WTC11 (cell line): ENCODE data around the gene C5orf58. TPM values are rescaled to one million over a fixed set of nuclear protein-coding genes. Genes with fewer than 3 reads are reported as not detected.

Experiments used
- ATAC-seq: fragments of 200-7000 bp; cut with Tn5 transposase; 2 replicates; pipeline ENCODE4 v1.10.0; 2021; ENCODE audit warnings: mild to moderate bottlenecking, moderate library complexity
- CTCF ChIA-PET: fragments of 300-600 bp; sonication (Branson Sonifier 250); formaldehyde crosslinking; loops from one replicate; lab custom pipeline; 2021; ENCODE audit warnings: antibody characterized with exemption; lab: Charles Lee
- POLR2A ChIA-PET: fragments of 350-600 bp; sonication (Branson Sonifier 250); formaldehyde crosslinking; loops from one replicate; lab custom pipeline; 2021; ENCODE audit warnings: antibody characterized with exemption; lab: Charles Lee
- DNase-seq: peaks from one replicate; pipeline ENCODE4 v3.0.0; 2021; ENCODE audit warnings: low spot score
- H3K27ac Mint-ChIP-seq: 2 replicates; pipeline ENCODE4 v1.8.0; 2021; ENCODE audit warnings: mixed read lengths
- H3K27me3 Mint-ChIP-seq: 2 replicates; pipeline ENCODE4 v1.8.0; 2021; ENCODE audit warnings: low read depth, mild to moderate bottlenecking, moderate library complexity, mixed read lengths
- H3K36me3 Mint-ChIP-seq: 2 replicates; pipeline ENCODE4 v1.8.0; 2021; ENCODE audit warnings: mixed read lengths
- H3K4me1 Mint-ChIP-seq: 2 replicates; pipeline ENCODE4 v1.8.0; 2022; ENCODE audit warnings: mixed read lengths
- H3K4me3 Mint-ChIP-seq: 2 replicates; pipeline ENCODE4 v1.8.0; 2021; ENCODE audit warnings: mild to moderate bottlenecking, moderate library complexity, mixed read lengths
- H3K9me3 Mint-ChIP-seq: 2 replicates; pipeline ENCODE4 v1.8.0; 2021; ENCODE audit warnings: mixed read lengths
- CTCF ChIP-seq: fragments of 200-600 bp; IDR thresholded peaks from 2 replicates; pipeline ENCODE4 v1.8.0; 2022; ENCODE audit warnings: antibody characterized with exemption
- E2F1 ChIP-seq: sonication (generic); formaldehyde crosslinking; IDR thresholded peaks from 2 replicates; pipeline ENCODE4 v1.8.0; 2022; ENCODE audit warnings: mild to moderate bottlenecking, missing genetic modification reagents
- KAT7 ChIP-seq: sonication (generic); formaldehyde crosslinking; IDR thresholded peaks from 2 replicates; pipeline ENCODE4 v1.8.1; 2023; ENCODE audit warnings: missing genetic modification reagents, mild to moderate bottlenecking, borderline replicate concordance
- MYBL2 ChIP-seq: sonication (generic); formaldehyde crosslinking; IDR thresholded peaks from 2 replicates; pipeline ENCODE4 v1.8.1; 2023; ENCODE audit warnings: mild to moderate bottlenecking, moderate library complexity, missing genetic modification reagents
- NR1H2 ChIP-seq: sonication (generic); formaldehyde crosslinking; IDR thresholded peaks from 2 replicates; pipeline ENCODE4 v1.9.0; 2021; ENCODE audit warnings: mild to moderate bottlenecking, moderate library complexity, missing genetic modification reagents
- NR2C2 ChIP-seq: sonication (generic); formaldehyde crosslinking; IDR thresholded peaks from 2 replicates; pipeline ENCODE4 v1.8.0; 2022; ENCODE audit warnings: mild to moderate bottlenecking, missing genetic modification reagents
- NR3C1 ChIP-seq: sonication (generic); formaldehyde crosslinking; conservative IDR thresholded peaks from 2 replicates; pipeline ENCODE4 v1.8.1; 2023; ENCODE audit warnings: low read depth, mild to moderate bottlenecking, missing genetic modification reagents
- USF1 ChIP-seq: sonication (generic); formaldehyde crosslinking; IDR thresholded peaks from 2 replicates; pipeline ENCODE4 v1.8.0; 2022; ENCODE audit warnings: mild to moderate bottlenecking, missing genetic modification reagents
- ZNF219 ChIP-seq: sonication (generic); formaldehyde crosslinking; IDR thresholded peaks from 2 replicates; pipeline ENCODE4 v1.8.0; 2023; ENCODE audit warnings: missing genetic modification reagents, mild to moderate bottlenecking, borderline replicate concordance
- ZNF232 ChIP-seq: sonication (generic); formaldehyde crosslinking; IDR thresholded peaks from 2 replicates; pipeline ENCODE4 v1.8.0; 2022; ENCODE audit warnings: mild to moderate bottlenecking, missing genetic modification reagents
- ZNF396 ChIP-seq: fragments of 250-450 bp; sonication (Bioruptor Pico); IDR thresholded peaks from 2 replicates; pipeline ENCODE4 v1.8.0; 2021; ENCODE audit warnings: mild to moderate bottlenecking, moderate library complexity, borderline replicate concordance
- total RNA-seq: library from RNA; stranded (reverse); gene quantifications from 3 replicates; pipeline ENCODE4 v1.2.3, GENCODE V29; 2021
- TF ChIP-seq, protein P1 (sequence below): sonication (generic); formaldehyde crosslinking; IDR thresholded peaks from 2 replicates; pipeline ENCODE4 v1.8.1; 2022; ENCODE audit warnings: missing genetic modification reagents, borderline replicate concordance
- TF ChIP-seq, protein P2 (sequence below): sonication (generic); formaldehyde crosslinking; conservative IDR thresholded peaks from 2 replicates; pipeline ENCODE4 v1.8.1; 2022; ENCODE audit warnings: mild to moderate bottlenecking, missing genetic modification reagents
- TF ChIP-seq, protein P3 (sequence below): fragments of 250-450 bp; sonication (Bioruptor Pico); IDR thresholded peaks from 2 replicates; pipeline ENCODE4 v1.9.0; 2021; ENCODE audit warnings: mild to moderate bottlenecking

Gene C5orf58
- total RNA-seq, 1 experiment from 2014 or later: 2.0 TPM

DNA sequence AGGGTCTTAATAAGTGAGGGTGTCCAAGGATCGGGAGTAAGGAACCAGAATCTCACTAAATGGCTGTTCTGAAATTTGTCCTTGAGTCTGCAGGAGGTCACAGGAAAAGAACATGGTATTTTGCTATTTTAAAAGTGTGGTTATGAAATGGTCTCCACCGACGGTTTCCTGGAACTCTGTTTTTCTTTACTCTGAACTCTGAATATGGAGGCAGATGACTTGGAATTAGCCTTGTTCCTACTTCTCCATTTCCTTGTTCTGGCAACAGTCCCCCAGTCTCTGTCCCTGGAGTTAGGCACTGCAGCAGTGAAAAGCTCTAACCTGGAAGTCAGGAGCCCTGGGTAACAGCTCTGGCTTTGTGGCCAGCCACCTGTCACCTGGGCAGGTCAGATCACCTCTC lies 46.6 kb upstream of the C5orf58 start (continued):
- TF ChIP-seq, protein P1, sequence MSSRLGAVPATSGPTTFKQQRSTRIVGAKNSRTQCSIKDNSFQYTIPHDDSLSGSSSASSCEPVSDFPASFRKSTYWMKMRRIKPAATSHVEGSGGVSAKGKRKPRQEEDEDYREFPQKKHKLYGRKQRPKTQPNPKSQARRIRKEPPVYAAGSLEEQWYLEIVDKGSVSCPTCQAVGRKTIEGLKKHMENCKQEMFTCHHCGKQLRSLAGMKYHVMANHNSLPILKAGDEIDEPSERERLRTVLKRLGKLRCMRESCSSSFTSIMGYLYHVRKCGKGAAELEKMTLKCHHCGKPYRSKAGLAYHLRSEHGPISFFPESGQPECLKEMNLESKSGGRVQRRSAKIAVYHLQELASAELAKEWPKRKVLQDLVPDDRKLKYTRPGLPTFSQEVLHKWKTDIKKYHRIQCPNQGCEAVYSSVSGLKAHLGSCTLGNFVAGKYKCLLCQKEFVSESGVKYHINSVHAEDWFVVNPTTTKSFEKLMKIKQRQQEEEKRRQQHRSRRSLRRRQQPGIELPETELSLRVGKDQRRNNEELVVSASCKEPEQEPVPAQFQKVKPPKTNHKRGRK (CRISPR knock-in tag): no peak
- TF ChIP-seq NR2C2 (CRISPR knock-in tag) (no peak), ZNF232 (CRISPR knock-in tag) (no peak), KAT7 (no peak), MYBL2 (CRISPR knock-in tag) (no peak), NR1H2 (CRISPR knock-in tag) (no peak), USF1 (CRISPR knock-in tag) (no peak), ZNF396 (CRISPR knock-in tag) (no peak)
- TF ChIP-seq, protein P2, sequence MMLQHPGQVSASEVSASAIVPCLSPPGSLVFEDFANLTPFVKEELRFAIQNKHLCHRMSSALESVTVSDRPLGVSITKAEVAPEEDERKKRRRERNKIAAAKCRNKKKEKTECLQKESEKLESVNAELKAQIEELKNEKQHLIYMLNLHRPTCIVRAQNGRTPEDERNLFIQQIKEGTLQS (CRISPR knock-in tag): no peak
- TF ChIP-seq, all 79 proteins: peak for 0

DNA sequence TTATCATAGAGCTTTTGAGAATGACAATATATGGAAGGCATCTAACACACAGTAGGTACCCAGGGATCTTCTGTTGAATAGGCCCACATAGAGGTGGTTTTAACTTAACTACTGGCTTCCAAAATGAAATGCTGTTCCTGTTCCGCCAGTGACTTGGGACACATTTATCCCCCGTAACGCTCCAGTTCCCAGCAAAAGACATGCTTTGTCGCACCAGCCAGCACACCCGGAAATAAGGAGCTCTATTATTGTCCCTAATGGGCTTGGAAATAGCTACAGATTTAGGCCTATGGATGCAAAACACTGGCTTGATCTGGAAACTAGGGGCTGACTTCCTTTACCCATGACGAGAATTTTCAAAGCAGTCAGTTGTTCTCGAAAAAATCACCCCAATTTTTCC lies 45.9 kb upstream of the C5orf58 start:
- Mint-ChIP-seq H3K27ac (no peak overlapping the region), H3K4me1 (peaks cover 21% of the 10 kb centered on the region), H3K4me3 (no peak overlapping the region), H3K27me3 (no peaks in the 10 kb centered on the region), H3K36me3 (no peaks in the 10 kb centered on the region), H3K9me3 (peaks cover 11% of the 10 kb centered on the region)
- ATAC-seq: no peak
- ChIA-PET POLR2A (no interaction called here), CTCF (no interaction called here)
- no peak for DNase-seq
- no peak for TF ChIP-seq MYBL2 (CRISPR knock-in tag)
- TF ChIP-seq ZNF219 (CRISPR knock-in tag): no peak
- TF ChIP-seq, protein P3, sequence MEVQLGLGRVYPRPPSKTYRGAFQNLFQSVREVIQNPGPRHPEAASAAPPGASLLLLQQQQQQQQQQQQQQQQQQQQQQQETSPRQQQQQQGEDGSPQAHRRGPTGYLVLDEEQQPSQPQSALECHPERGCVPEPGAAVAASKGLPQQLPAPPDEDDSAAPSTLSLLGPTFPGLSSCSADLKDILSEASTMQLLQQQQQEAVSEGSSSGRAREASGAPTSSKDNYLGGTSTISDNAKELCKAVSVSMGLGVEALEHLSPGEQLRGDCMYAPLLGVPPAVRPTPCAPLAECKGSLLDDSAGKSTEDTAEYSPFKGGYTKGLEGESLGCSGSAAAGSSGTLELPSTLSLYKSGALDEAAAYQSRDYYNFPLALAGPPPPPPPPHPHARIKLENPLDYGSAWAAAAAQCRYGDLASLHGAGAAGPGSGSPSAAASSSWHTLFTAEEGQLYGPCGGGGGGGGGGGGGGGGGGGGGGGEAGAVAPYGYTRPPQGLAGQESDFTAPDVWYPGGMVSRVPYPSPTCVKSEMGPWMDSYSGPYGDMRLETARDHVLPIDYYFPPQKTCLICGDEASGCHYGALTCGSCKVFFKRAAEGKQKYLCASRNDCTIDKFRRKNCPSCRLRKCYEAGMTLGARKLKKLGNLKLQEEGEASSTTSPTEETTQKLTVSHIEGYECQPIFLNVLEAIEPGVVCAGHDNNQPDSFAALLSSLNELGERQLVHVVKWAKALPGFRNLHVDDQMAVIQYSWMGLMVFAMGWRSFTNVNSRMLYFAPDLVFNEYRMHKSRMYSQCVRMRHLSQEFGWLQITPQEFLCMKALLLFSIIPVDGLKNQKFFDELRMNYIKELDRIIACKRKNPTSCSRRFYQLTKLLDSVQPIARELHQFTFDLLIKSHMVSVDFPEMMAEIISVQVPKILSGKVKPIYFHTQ (CRISPR knock-in tag): no peak
- no peak for TF ChIP-seq NR3C1 (CRISPR knock-in tag)

- no peak overlapping the region for H3K4me3 Mint-ChIP-seq
- no peak for TF ChIP-seq E2F1 (CRISPR knock-in tag)
- no peak for TF ChIP-seq CTCF
- TF ChIP-seq, all 79 proteins: peak for 0
- CTCF ChIA-PET: no interaction called here
Observed at GRCh38 chr5:170190436-170191134, 42.2 kb upstream of the C5orf58 start.

More at GRCh38 chr5:170190436-170191134, 42.2 kb upstream of the C5orf58 start:
- Mint-ChIP-seq H3K27me3 (no peaks in the 10 kb centered on the region), H3K9me3 (peaks cover 11% of the 10 kb centered on the region), H3K4me1 (peaks cover 21% of the 10 kb centered on the region), H3K36me3 (no peaks in the 10 kb centered on the region), H3K27ac (no peak overlapping the region)
- no peak for DNase-seq
- ATAC-seq: peak; percentile 40; the same call in 1 of the 2 replicates
- POLR2A ChIA-PET: no interaction called here
